G401 (cell line): ENCODE results near the gene TMEM236. TPM values are rescaled to one million over a fixed set of nuclear protein-coding genes. Genes with fewer than 3 reads are reported as not detected.
"Not testable (repeated sequence)": the region's sequence is repeated elsewhere in the genome, so short reads cannot be mapped to it uniquely, and the experiment has no call there.

Experiments used
- DNase-seq: peaks from one replicate; pipeline ENCODE4 v3.0.0-alpha.2; 2015; ENCODE audit warnings: low spot score
- in situ Hi-C: cut with HindIII; loops from 2 replicates; pipeline ENCODE4 v1.10.0; 2016; ENCODE audit warnings: low sequenced_read_pairs, mixed read lengths
- total RNA-seq: library from RNA; depleted of rRNA; stranded (reverse); fragments of >200 nt; shearing (Covaris generic); gene quantifications from 2 replicates; pipeline ENCODE4 v1.2.3, GENCODE V29; 2014; rRNA removed

Gene TMEM236, protein sequence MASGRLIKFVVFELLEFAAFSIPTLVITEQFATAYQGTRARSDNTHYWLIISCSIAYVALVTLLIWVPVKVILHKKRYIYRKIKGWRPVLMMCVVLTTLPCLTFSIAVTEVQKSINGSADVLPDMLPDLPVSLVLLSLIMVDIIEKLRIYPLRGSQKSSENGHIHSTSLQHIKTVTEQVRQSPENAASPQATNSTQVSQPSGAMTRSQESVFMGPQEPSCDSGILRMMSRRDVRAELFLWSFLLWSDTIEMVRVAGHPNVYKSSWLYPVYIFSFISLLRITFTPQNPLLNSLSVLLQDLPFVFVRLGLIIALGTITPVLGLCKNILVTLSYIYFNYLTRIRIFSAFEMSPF
- total RNA-seq: not detected in 2 replicates

- no peak for DNase-seq
- in situ Hi-C loops: no loop called here
Observed at GRCh38 chr10:17751781-17752445, at the start of gene TMEM236. Gene TMEM236, plus strand, starts transcription at chr10:17752201. Its CDS starts 95 bp downstream, at chr10:17752296.

GRCh38 chr10:17703706-17704105, 48.3 kb upstream of the TMEM236 start:
- no peak for DNase-seq
- in situ Hi-C loops: no loop called here

GRCh38 chr10:17708821-17709220, 43.2 kb upstream of the TMEM236 start:
- DNase-seq: no peak
- in situ Hi-C loops: no loop called here

DNA sequence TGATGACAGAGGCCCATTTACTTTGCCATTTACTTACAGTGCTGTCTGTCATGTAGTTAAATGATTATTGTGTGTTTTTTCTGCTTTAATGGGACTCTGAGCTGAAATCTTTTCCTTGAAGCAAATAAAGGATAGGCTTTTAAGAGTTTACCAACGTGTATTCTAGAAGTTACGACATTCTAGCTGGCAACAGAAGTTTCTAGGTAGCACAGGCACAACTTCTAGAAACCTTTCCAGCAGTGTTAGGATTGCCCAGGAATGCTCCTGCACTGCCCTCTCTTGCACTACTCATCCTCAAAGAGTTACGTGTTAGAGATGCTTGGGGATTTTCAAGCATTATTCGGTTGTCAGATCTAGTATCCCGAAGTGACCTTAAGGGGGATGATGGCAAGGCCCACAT, 42.5 kb upstream of the TMEM236 start:
- in situ Hi-C loops: no loop called here
- DNase-seq: no peak

GRCh38 chr10:17710181-17710580, 41.8 kb upstream of the TMEM236 start:
- in situ Hi-C loops: no loop called here
- DNase-seq: no peak

DNA sequence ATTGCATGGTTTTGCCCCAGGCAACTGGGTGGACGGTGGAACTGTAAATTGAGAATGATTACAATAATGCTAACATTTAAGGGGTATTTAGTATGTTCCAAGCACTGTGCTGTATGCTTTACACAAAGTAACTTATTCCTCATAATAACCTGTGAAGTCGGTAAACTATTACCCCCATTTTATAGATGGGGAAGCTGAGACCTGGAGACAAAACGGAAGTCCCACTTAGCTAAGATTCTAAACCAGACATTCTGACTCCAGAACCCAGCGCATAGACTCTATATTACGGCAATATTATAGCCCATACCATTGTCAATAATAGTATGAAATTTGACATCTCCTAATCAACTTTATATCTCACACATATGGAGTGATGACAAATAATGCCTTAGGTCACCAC, 39.9 kb upstream of the TMEM236 start:
- in situ Hi-C loops: no loop called here
- DNase-seq: no peak

- in situ Hi-C loops: no loop called here
- peak; percentile 75 for DNase-seq
Observed at GRCh38 chr10:17712717-17713471, 39.1 kb upstream of the TMEM236 start.

DNA sequence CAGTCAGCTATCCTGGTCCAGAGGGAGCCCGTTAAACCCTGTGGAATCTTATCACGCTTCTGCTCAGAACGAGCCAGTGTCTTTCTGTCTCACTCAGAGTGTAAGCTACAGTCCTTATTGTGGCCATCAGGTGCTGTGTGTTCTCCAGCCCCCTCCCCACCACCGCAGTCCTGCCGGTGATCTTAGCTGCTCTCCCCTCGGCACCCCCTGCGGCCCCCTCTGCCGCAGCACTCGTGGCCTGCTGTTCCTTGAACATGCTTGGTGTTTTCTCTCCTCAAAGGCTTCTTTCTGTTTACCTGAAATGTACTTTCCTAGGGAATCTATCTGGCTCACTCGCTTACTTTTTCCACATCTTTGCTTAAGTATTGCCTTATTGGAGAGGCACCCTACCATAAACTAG, 38.2 kb upstream of the TMEM236 start:
- in situ Hi-C loops: no loop called here
- DNase-seq: no peak

- no peak for DNase-seq
- in situ Hi-C loops: no loop called here
Observed at GRCh38 chr10:17716161-17716560, 35.8 kb upstream of the TMEM236 start.

DNA sequence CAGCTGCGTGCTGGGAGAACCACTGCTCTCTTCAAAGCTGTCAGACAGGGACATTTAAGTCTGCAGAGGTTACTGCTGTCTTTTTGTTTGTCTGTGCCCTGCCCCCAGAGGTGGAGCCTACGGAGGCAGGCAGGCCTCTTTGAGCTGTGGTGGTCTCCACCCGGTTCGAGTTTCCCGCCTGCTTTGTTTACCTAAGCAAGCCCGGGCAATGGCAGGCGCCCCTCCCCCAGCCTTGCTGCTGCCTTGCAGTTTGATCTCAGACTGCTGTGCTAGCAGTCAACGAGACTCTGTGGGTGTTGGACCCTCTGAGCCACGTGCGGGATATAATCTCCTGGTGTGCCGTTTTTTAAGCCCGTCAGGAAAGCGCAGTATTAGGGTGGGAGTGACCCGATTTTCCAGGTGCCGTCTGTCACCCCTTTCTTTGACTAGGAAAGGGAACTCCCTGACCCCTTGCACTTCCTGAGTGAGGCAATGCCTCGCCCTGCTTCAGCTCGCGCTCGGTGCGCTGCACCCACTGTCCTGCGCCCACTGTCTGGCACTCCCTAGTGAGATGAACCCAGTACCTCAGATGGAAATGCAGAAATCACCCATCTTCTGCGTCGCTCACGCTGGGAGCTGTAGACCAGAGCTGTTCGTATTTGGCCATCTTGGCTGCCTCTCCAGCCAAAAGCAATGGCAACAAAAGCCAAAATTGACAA, 29.5 kb upstream of the TMEM236 start:
- DNase-seq, in situ Hi-C loops: not testable (repeated sequence)

- DNase-seq: no peak
- in situ Hi-C loops: no loop called here
Observed at GRCh38 chr10:17725703-17726102, 26.3 kb upstream of the TMEM236 start.

GRCh38 chr10:17729630-17730029, 22.4 kb upstream of the TMEM236 start:
- in situ Hi-C loops: no loop called here
- DNase-seq: no peak

- in situ Hi-C loops: no loop called here
- no peak for DNase-seq
Observed at GRCh38 chr10:17730667-17731066, 21.3 kb upstream of the TMEM236 start.

GRCh38 chr10:17731331-17732020, 20.5 kb upstream of the TMEM236 start:
- in situ Hi-C loops: no loop called here
- no peak for DNase-seq

GRCh38 chr10:17733620-17734019, 18.4 kb upstream of the TMEM236 start:
- no peak for DNase-seq
- in situ Hi-C loops: no loop called here

- in situ Hi-C loops: no loop called here
- peak; percentile 93 for DNase-seq
Observed at GRCh38 chr10:17734432-17735080, 17.4 kb upstream of the TMEM236 start.

GRCh38 chr10:17735166-17735941, 16.6 kb upstream of the TMEM236 start:
- in situ Hi-C loops: no loop called here
- peak; percentile 91 for DNase-seq

- no peak for DNase-seq
- in situ Hi-C loops: no loop called here
Observed at GRCh38 chr10:17736223-17736622, 15.8 kb upstream of the TMEM236 start.
